Trophoblast cell (in vitro differentiated cells and primary cell): Measurements from ENCODE around the gene ZNF516.
A peak's percentile ranks its signal among the peaks of the same experiment; 100 is the strongest.

Experiments
- DNase-seq, 2 donors: peaks; one replicate each; pipeline ENCODE4 v3.0.0-alpha.2; 2016
- H2AFZ ChIP-seq: 2 replicates; pipeline ENCODE4 v1.6.1; 2013; ENCODE audit warnings: low read length, moderate library complexity, mild to moderate bottlenecking; ENCODE audit not compliant: insufficient read depth, poor library complexity
- H2AK5ac ChIP-seq: 2 replicates; pipeline ENCODE4 v1.6.1; 2013; ENCODE audit warnings: mild to moderate bottlenecking, low read length
- H2BK120ac ChIP-seq: 2 replicates; pipeline ENCODE4 v1.6.1; 2013; ENCODE audit warnings: low read length, mild to moderate bottlenecking, moderate library complexity; ENCODE audit not compliant: insufficient read depth, poor library complexity
- H2BK12ac ChIP-seq: 2 replicates; pipeline ENCODE4 v1.6.1; 2013; ENCODE audit warnings: mild to moderate bottlenecking, low read length, moderate library complexity
- H2BK5ac ChIP-seq: 2 replicates; pipeline ENCODE4 v1.6.1; 2013; ENCODE audit warnings: low read length, low read depth, moderate library complexity, mild to moderate bottlenecking; ENCODE audit not compliant: poor library complexity
- H3K14ac ChIP-seq: 2 replicates; pipeline ENCODE4 v1.6.1; 2013; ENCODE audit warnings: mild to moderate bottlenecking, low read length
- H3K18ac ChIP-seq: 2 replicates; pipeline ENCODE4 v1.6.1; 2013; ENCODE audit warnings: mild to moderate bottlenecking, low read length
- H3K23ac ChIP-seq: 2 replicates; pipeline ENCODE4 v1.6.1; 2013; ENCODE audit warnings: low read length
- H3K27ac ChIP-seq: 2 replicates; pipeline ENCODE4 v1.5.1; 2013; ENCODE audit warnings: low read depth, mild to moderate bottlenecking, inconsistent platforms, low read length, moderate library complexity
- H3K27me3 ChIP-seq: 2 replicates; pipeline ENCODE4 v1.6.1; 2013; ENCODE audit warnings: inconsistent platforms, mild to moderate bottlenecking, low read length, moderate library complexity; ENCODE audit not compliant: insufficient read depth
- H3K36me3 ChIP-seq, 2 experiments: 1 replicate in 1 of 2; 2 replicates in 1 of 2; pipeline ENCODE4 v1.6.1; 2013; ENCODE audit warnings: low read length in 2 of 2, mild to moderate bottlenecking in 2 of 2, moderate library complexity in 1 of 2; ENCODE audit not compliant: insufficient read depth in 2 of 2, control insufficient read depth in 1 of 2
- H3K4ac ChIP-seq: 2 replicates; pipeline ENCODE4 v1.6.1; 2013; ENCODE audit warnings: low read depth, mild to moderate bottlenecking, low read length, moderate library complexity
- H3K4me1 ChIP-seq, 2 experiments: 1 replicate in 1 of 2; 2 replicates in 1 of 2; pipeline ENCODE4 v1.6.1; 2013; ENCODE audit warnings: low read length in 2 of 2, mild to moderate bottlenecking in 2 of 2, moderate library complexity in 1 of 2; ENCODE audit not compliant: insufficient read depth in 2 of 2, control insufficient read depth in 1 of 2
- H3K4me2 ChIP-seq: 2 replicates; pipeline ENCODE4 v1.6.1; 2013; ENCODE audit warnings: inconsistent platforms, mild to moderate bottlenecking, low read length, moderate library complexity
- H3K4me3 ChIP-seq: 2 replicates; pipeline ENCODE4 v1.5.1; 2013; ENCODE audit warnings: mild to moderate bottlenecking, low read depth, low read length, inconsistent platforms
- H3K79me1 ChIP-seq: one replicate; pipeline ENCODE4 v1.6.1; 2013; ENCODE audit warnings: low read length
- H3K79me2 ChIP-seq: 2 replicates; pipeline ENCODE4 v1.6.1; 2013; ENCODE audit warnings: low read length, mild to moderate bottlenecking; ENCODE audit not compliant: control insufficient read depth, insufficient read depth, poor library complexity
- H3K9ac ChIP-seq: 2 replicates; pipeline ENCODE4 v1.6.1; 2013; ENCODE audit warnings: mild to moderate bottlenecking, low read length
- H3K9me3 ChIP-seq: 2 replicates; pipeline ENCODE4 v1.6.1; 2013; ENCODE audit warnings: low read depth, mild to moderate bottlenecking, control low read depth, inconsistent platforms, low read length; ENCODE audit not compliant: insufficient read depth
- H4K12ac ChIP-seq: 2 replicates; pipeline ENCODE4 v1.6.1; 2013; ENCODE audit warnings: low read depth, mild to moderate bottlenecking, low read length, moderate library complexity
- H4K8ac ChIP-seq: 2 replicates; pipeline ENCODE4 v1.6.1; 2013; ENCODE audit warnings: low read depth, mild to moderate bottlenecking, low read length, moderate library complexity
- H4K91ac ChIP-seq: one replicate; pipeline ENCODE4 v1.6.1; 2013; ENCODE audit warnings: low read depth, mild to moderate bottlenecking, low read length, moderate library complexity
- WGBS: extraction: QIAGEN DNeasy Blood & Tissue Kit; methylation state at CpG from one replicate; pipeline ENCODE4 v1.1.7; 2013; ENCODE audit warnings: missing lambda C conversion rate; ENCODE audit not compliant: insufficient read length, insufficient coverage; ENCODE audit errors: extremely low coverage; 5-methylcytosine and 5-hydroxymethylcytosine counted together

ZNF516 gene

GRCh38 chr18:76405280-76405679 is 89.8 kb downstream of the ZNF516 start:
- H3K9me3 ChIP-seq, result peaks cover 5% of the 10 kb centered on the region
- H3K14ac ChIP-seq, result no peak overlapping the region
- no peak overlapping the region for H4K91ac ChIP-seq
- H3K23ac ChIP-seq, result no peak overlapping the region
- H3K27me3 ChIP-seq, result no peaks in the 10 kb centered on the region
- H3K79me2 ChIP-seq, result no peaks in the 10 kb centered on the region
- H3K9ac ChIP-seq, result no peak overlapping the region
- H2AFZ ChIP-seq, result no peak overlapping the region
- H3K4ac ChIP-seq, result no peak overlapping the region
- H2BK12ac ChIP-seq, result no peak overlapping the region
- no peaks in the 10 kb centered on the region for H3K4me1 ChIP-seq
- no peak overlapping the region for H2AK5ac ChIP-seq
- H2BK5ac ChIP-seq, result no peak overlapping the region
- H3K4me3 ChIP-seq, result no peak overlapping the region
- H3K79me1 ChIP-seq, result no peaks in the 10 kb centered on the region
- no peak overlapping the region for H2BK120ac ChIP-seq
- no CpG with 5 or more reads among the region's 17 CpGs for WGBS
- H4K8ac ChIP-seq, result no peak overlapping the region
- no peak overlapping the region for H3K4me2 ChIP-seq
- peaks cover under 1 to 8% of the 10 kb centered on the region in 2 experiments for H3K36me3 ChIP-seq
- no peak overlapping the region for H3K18ac ChIP-seq
- no peak overlapping the region for H4K12ac ChIP-seq
- no peak overlapping the region for H3K27ac ChIP-seq
- no peak for DNase-seq

GRCh38 chr18:76404345-76404831 is 90.7 kb downstream of the ZNF516 start:
- no peak overlapping the region for H4K12ac ChIP-seq
- no CpG with 5 or more reads among the region's 8 CpGs for WGBS

GRCh38 chr18:76402026-76402990 is 92.7 kb downstream of the ZNF516 start:
- Histone ChIP-seq H3K23ac (no peak overlapping the region), H4K12ac (no peak overlapping the region), H3K4ac (no peak overlapping the region), H2BK12ac (no peak overlapping the region), H3K79me1 (no peaks in the 10 kb centered on the region), H3K4me1 (no peaks in the 10 kb centered on the region), H2BK120ac (no peak overlapping the region), H3K9ac (no peak overlapping the region), H3K27me3 (no peaks in the 10 kb centered on the region), H3K9me3 (peaks cover 5% of the 10 kb centered on the region), H3K4me3 (no peak overlapping the region), H3K14ac (no peak overlapping the region), H3K36me3 (peaks cover 0 to 6% of the 10 kb centered on the region in 2 experiments), H3K27ac (no peak overlapping the region), H2BK5ac (no peak overlapping the region), H4K91ac (no peak overlapping the region), H4K8ac (no peak overlapping the region), H2AK5ac (no peak overlapping the region), H3K18ac (no peak overlapping the region), H2AFZ (no peak overlapping the region), H3K4me2 (no peak overlapping the region), H3K79me2 (no peaks in the 10 kb centered on the region)
- WGBS, result no CpG with 5 or more reads among the region's 43 CpGs
- DNase-seq, result no peak

More at GRCh38 chr18:76404345-76404831, 90.7 kb downstream of the ZNF516 start:
- Histone ChIP-seq H3K18ac (no peak overlapping the region), H3K79me2 (no peaks in the 10 kb centered on the region), H2BK12ac (no peak overlapping the region), H3K14ac (no peak overlapping the region), H3K4ac (no peak overlapping the region), H3K9me3 (peaks cover 5% of the 10 kb centered on the region), H3K4me3 (no peak overlapping the region), H3K9ac (peak overlapping the region; percentile 34), H2AFZ (no peak overlapping the region), H4K91ac (no peak overlapping the region), H3K79me1 (no peaks in the 10 kb centered on the region), H3K4me2 (no peak overlapping the region), H3K4me1 (no peaks in the 10 kb centered on the region), H3K36me3 (peaks cover 0 to 6% of the 10 kb centered on the region in 2 experiments), H2BK120ac (no peak overlapping the region), H4K8ac (no peak overlapping the region), H3K27me3 (no peaks in the 10 kb centered on the region), H2BK5ac (no peak overlapping the region), H3K23ac (no peak overlapping the region), H3K27ac (no peak overlapping the region), H2AK5ac (no peak overlapping the region)
- no peak for DNase-seq

- Histone ChIP-seq H3K27me3 (no peaks in the 10 kb centered on the region), H3K9ac (no peak overlapping the region), H2AK5ac (no peak overlapping the region), H3K23ac (no peak overlapping the region), H3K4me3 (no peak overlapping the region), H3K79me2 (no peaks in the 10 kb centered on the region), H2BK120ac (no peak overlapping the region), H3K36me3 (peaks cover 0 to 6% of the 10 kb centered on the region in 2 experiments), H4K8ac (no peak overlapping the region), H3K4me1 (no peaks in the 10 kb centered on the region), H3K79me1 (no peaks in the 10 kb centered on the region), H2BK5ac (no peak overlapping the region), H4K91ac (no peak overlapping the region), H4K12ac (no peak overlapping the region), H3K27ac (no peak overlapping the region), H3K4me2 (no peak overlapping the region), H3K14ac (no peak overlapping the region), H3K18ac (no peak overlapping the region), H2BK12ac (no peak overlapping the region), H3K9me3 (peaks cover 5% of the 10 kb centered on the region), H3K4ac (no peak overlapping the region), H2AFZ (no peak overlapping the region)
- 100% methylated on average over 5 of the region's 25 CpGs for WGBS
- peak; percentile 19 to 35 for DNase-seq
These were observed 93.5 kb downstream of the ZNF516 start for GRCh38 chr18:76401498-76401897.
